Amniotic epithelial cell (primary cell): Measurements from ENCODE around the gene LMCD1.

Experiments used
- DNase-seq: peaks from one replicate; pipeline ENCODE4 v3.0.0-alpha.2; 2010; ENCODE audit warnings: low read depth

Gene LMCD1

GRCh38 chr3:8484409-8485140 lies 17.0 kb upstream of the LMCD1 start:
- DNase-seq: no peak

DNA sequence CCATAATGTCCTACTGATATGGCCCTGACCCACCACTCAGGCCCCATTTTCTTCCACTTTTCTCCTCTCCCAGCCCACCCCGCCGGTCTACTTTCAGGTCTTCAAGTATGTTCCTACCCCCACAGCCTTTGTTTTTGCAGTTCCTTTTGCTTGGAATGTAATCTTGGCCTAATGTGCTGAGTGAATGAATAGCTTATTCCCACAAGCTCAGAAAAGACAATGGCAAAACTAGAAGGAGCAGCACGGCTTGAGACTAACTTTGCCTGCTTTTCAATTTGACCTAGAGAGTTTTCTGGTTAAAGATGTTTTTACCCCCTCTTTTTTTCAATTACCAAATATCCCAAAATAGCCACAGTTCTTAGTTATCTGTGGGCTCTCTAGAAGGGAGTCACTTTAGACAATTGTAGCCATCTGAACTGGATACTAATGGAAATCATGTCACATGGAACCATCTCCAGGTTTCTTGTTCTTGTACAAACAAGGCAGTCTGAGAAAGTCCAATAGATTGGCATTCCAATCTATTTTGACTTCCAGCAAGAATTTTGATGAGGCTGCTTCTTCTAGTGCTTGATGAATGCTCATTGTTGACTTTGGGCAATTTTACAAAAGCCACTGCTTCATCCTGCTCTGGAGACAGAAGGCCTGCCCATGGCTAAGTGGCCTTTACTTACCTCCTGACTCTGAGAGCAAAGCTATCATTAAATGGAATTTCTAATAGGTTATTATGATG lies 16.3 kb upstream of the LMCD1 start:
- no peak for DNase-seq

- no peak for DNase-seq
Observed at GRCh38 chr3:8485943-8486342, 15.7 kb upstream of the LMCD1 start.

DNA sequence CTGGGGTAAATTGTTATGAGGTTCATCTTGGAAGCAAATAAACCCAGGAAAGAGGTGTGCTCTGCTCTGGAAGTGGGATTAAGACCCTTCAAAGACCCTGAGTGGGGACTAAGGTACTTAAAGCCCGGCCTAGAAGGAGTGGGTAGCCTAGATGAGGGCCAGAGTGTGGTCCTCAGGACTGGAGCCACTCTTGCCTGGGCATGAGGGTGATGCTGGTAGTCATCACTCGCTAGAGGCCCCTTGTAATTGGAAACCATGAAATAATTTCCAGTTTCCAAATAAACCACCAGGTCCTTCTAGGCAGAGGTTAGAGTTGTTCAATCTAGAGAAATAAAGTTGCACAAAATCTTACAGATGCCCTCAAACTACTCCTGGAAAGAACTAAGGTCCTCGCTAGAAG lies 15.2 kb upstream of the LMCD1 start:
- DNase-seq: no peak

- peak; percentile 99 for DNase-seq
Observed at GRCh38 chr3:8486936-8487335, 14.7 kb upstream of the LMCD1 start.

DNA sequence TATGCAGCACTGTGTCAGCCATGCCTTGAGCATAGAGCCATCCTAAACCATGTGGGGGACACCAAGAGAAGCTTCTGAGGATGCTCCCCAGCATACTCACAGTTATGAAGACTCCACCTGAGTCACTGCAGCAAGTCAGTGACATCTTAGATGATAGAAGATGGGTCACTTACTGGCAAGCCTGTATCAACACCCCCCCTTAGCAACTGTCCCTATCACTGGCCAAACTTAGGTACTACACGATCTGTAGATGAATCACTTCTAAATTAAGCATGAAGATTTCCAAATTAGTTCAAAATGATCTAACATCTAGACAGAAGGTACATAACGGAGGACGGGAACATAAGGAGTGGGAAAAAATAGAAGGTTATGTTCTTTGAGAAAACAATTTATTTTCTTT lies 13.2 kb upstream of the LMCD1 start:
- DNase-seq: peak; percentile 68

DNA sequence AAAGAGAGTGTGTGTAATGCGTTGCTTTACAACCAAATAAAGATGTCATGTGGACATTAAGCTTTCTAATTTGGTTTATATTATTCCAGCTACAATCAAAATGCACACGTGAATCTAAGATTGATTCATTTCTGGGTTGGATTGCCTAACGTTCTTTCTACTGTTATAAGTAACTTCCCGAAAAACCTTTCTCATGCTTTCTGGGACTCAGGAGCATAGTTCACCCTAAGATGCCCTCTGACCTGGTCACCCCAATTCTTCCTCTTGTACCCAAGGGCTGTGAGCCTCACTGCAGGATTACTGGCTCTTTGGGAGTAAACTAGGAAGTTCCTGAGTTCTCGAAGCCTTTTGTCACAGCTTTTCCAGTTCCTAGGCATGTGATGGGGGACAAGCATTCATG lies 12.7 kb upstream of the LMCD1 start:
- peak; percentile 83 for DNase-seq

- DNase-seq: peak; percentile 65
Observed at GRCh38 chr3:8489278-8489792, 12.3 kb upstream of the LMCD1 start.

DNA sequence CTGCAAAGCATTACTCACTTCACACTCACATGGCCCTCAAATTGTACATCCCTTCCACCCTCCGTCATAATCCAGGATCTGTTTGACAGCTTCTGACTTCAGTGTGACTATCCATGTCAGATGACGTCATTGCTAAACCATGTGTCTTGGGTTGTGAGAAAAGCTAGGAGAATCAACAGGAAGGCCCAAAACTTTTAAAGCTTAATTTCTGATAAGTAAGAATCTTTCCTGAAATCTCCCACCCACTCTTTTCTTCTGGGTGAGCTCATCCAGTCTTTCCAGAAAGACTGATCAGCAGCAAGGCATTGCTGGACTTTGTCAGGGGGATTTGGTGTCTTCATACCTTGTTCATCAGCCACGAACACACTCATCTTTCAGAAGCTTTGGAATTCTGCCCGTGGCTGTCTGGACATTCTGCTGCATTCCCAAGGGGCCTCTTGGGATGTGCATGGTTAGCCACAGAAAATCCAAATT lies 11.5 kb upstream of the LMCD1 start:
- DNase-seq: peak; percentile 100

DNA sequence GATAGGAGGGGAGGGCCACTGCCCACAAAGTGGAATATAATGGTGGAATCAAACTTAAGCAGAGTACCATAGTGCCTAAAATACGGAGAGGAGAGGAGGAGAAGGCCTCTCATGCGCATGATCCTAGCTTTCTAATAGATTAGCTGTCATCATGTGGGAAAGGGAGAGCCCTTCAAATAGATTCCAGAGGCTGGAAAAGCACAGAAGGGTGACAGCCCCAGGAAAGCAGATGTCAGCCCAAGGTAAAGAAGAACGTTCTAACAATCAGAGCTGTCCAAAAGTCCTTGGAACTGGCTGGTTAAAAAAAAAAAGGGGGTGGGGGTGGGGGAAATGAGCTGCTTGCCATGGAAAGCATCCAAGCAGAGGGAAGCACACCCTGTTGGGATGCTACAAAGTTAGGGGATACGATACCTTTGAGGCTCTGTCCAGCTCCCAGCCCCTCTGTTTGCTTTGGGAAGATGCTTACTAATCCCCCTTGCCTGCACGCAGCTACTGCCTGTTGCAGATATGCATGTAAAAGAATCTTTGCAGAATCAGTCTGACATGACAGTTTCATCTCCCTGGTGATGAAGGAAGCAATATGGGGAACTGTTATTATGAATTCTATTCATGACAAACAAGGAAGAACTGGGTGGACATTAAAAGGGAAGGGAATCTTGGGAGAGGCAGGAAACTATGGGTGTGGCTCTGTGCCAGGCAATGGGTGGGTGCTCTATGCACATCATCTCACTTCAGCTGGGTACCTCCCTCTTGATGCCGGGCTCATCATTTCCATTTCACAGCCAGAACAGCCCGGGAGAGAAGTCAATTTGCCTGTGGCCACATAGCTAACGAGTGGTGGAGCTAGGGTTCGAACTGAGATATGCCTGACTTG lies 10.1 kb upstream of the LMCD1 start:
- DNase-seq: peak; percentile 59

DNA sequence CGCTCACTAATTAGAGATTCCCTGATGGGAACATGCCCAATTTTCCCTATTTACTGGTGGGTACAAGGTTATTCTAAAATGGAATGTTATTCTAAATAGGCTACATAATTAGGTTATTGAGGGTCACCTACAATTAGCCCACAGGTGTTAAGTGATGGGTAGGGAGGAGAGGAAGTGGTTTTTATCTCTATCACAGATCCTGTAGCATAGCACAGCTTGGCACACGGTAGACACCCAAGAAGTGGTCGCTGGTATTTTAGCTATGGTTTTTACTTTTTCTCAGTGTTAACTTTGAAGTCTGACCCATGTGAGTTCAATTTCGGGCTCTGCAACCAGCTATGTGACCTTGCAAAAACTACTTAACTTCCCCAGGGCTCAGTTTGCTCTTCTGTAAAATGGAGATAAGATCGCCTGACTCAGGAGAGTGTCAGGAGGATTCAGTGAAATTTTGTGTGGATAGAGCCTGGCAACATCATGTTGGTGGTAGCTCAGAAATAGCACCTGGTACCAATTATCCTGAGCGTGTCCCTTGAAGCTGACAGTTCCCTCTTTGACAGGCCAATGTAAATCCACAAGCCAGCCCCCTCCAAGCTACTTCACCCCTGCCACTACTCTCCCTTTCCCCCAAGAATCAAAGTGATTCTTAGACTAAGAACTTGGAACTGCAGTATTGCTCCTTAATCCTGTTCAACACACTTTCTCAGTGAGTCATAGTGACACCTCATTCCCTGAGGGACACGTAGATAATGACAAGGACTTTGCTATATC lies 8.7 kb upstream of the LMCD1 start:
- peak; percentile 20 for DNase-seq

GRCh38 chr3:8493744-8494143 lies 7.9 kb upstream of the LMCD1 start:
- no peak for DNase-seq

DNA sequence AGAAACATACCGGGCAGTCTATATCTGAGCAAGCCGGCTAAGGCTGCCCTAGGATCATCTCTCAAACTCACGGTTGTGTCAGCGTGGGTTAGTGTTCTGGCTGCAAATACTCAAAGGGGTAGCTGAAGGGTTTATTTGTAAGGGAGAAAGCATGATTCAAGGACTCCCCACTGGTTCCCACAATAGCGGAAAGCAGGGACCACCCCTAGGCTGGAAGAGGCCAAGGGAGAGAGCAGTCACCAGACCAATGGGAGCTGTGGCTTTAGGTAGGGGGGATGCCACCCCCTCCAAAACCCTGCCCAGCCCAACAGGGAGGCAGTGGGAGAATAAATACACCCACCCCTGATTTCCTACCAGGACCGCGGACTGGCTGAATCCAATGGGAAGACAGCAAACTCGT lies 7.3 kb upstream of the LMCD1 start:
- DNase-seq: no peak

DNA sequence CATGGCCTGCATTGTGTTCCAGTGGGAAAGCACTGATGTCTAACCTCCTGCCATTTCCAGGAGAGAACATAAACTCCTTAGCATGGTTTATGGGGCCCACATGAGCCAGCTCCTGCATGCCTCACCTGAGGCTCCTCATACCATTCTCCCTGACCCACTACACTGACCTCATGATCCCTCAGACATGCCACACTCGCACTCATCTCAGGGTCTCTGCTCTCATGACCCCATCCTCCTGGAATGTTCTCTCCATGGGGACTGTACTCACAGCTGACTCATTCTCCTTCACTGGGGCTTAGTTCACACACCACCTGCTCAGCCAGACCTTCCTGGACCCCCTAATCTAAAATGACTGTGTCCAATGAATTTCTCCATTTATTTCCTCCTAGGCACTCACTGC lies 4.0 kb upstream of the LMCD1 start:
- peak; percentile 67 for DNase-seq

DNA sequence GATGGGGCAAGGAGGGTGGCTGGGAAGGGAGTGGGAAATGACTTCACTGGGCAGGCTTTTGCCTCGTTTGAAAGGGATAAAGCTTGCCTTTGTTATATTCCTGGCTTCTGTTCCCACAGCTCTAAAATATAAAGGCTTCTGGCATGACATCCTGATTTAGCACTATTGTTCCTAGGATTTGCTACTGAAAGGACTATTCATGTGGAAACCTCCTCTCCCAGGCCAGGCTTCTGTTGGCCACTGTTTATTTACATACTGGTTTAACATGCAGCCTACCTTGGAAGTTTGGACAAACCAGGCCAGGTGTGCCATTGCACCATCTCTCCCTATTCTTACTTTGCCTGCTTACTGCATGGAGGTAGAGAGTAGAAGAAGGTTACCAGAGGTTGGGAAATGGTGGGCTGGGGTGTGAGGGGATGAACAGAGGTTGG lies 2.4 kb upstream of the LMCD1 start:
- no peak for DNase-seq

DNA sequence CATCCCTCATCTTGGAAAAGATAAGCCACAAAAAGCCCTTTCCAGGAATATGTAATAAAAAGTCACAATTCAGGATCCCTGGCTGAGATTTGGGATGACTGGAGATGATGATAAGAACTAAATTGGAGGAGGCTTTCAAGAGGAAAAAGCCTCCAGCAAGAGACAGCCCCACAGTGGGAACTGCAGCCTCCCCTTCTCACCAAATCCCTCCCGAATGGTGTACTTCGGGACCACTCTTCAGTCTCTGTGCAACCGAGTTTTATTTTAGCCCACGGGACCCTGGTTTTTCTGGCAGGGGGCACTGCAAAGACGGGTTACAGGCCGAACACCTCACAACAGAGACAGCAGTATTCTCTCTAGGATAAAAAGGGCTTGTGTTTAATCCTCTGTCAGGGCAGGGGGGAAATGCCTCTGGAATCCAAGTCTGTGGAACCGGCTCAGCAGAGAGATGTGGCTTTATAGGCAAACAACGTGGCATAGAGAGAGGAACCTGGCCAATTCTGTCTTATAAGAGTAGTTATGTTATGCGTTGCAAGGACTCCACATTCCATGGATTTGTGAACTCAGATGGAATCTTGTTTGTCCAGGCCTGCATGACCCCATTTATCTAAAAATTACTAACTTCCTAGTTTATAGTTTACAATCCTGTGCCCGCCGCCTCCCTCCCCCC lies 1.2 kb upstream of the LMCD1 start:
- peak; percentile 91 for DNase-seq

DNA sequence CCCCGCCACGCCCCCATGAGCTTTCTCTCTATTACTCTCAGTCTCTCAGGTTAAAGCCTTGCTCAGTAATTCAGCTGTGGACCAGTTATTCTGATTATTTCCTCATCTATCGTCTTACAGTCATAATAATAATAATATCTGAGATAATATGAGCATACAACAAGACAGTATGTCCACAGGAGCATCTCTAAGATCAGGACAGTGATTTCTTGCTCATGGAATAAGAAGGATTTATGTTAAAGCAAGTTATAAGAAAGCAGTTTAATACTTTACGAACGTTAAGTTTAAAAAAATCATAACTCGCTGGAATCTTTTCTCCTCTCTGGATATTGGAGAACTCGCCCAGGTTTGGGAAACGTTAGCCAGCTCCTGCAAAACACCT lies 643 bp upstream of the LMCD1 start:
- DNase-seq: no peak

DNA sequence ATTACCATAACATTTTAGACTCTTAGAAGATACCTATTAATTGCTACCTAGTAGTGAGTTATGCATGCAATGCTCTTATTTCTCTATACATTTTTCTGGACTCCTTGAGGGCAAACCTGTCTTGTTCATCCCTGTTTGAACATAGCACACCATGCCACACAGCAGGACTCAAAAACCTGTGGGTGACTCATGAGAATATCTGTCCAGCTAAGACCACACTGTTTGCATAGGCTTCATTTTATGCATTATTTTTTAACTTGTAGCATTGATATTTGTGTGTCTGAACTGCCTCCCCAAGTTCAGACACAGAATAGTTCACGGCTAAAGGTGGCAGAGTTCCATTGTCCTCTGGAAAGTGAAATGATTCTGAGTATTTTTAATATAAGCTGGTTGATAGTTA lies 1.8 kb downstream of the LMCD1 start:
- DNase-seq: peak; percentile 49

- peak; percentile 68 for DNase-seq
Observed at GRCh38 chr3:8503871-8504610, 2.4 kb downstream of the LMCD1 start.

DNA sequence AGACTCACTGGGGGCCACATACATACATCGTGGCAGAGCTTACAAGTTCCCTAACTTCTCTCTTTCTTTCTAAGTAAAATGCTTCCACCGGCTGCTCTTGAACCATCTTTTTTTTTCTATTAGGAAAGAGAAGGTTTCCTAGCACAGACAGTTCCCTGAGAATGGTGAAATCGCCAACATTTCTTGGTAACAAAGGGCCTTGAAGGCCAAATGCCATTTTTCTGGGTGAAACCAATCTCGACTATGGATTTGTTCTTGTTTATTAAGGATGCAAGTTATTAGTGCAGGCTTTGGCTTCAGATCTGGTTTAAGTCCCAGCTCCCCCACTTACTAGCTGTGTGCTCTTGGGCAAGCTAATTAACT lies 3.0 kb downstream of the LMCD1 start:
- peak; percentile 54 for DNase-seq
